Stimulated activated CD8-positive, alpha-beta memory T cell treated with anti-CD3 and anti-CD28 coated beads, Interleukin-15, amount 100 ng/mL, for 24 hours (primary cell): ENCODE measurements around the gene OSBPL2.

Experiments
- DNase-seq: peaks from one replicate; pipeline ENCODE4 v3.0.0-alpha.2; 2020; ENCODE audit warnings: low read depth

The OSBPL2 gene

DNA sequence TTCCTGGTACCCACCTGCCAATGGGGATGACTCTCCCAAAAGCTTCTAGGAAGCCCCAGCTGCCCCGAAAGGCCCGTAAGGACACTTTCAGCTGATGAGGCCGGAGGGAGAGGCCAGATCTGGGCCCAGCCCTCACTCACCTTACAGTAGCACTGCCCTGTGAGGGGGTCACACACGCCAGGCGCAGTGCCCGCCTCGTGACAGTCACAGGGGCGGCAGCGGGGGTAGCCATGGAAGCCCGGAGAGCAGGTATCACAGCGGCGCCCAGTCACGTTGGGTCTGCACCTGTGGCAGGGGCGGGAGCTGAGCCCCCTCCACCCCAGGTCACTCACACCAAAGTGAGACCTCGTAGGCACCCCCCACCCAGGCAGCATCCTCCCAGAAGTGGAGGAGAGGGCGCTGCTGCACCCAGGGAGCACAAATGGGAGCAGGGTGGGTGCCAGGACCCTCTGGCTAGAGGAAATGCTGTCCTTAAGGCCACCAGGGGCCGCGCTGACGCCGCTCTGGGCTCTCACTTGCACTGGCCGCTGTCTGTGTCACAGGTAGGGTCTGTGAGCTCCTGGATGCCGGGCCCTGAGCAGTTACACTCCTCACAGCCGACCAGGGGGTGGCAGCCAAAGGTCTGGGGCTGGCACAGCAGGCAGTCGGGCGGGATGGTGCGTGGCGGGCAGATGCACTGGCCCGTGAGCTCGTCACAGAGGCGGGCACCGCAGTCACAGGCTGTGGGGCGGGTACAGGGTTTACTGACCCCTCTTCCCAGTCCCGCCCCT lies 89.6 kb downstream of the OSBPL2 start:
- DNase-seq: no peak

DNA sequence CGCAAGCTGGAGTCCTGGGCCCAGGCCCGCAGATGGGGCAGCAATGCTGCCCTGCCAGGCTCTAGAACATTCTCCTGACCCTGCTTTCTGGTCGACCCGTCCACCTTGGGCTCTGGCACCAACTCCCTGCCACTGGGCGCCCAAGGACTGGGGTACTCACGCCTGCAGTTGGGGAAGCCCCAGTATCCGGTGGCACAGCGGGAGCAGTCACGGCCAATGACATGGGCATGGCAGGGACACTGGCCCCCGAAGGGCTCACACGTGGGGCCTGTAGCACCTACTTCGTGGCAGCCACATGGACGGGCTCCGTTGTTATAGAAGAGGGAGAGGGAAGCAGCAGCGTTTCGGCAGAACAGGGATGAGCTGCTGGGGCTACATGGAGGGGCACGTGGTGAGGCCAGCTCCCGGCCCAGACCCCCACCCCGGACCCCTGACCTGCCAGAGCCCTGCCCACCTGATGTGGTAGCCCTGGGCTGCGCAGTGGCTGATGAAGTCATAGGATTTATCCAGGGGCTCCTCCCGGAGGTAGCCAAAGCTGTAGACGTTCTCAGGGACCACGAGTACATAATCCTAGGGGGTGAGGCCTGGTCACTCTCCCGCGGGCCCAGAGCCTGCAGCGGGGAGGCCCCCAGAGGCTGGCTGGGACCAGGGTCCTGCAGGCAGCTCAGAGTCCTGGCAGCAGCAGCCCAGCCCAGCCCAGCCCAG lies 90.5 kb downstream of the OSBPL2 start:
- DNase-seq: no peak

DNA sequence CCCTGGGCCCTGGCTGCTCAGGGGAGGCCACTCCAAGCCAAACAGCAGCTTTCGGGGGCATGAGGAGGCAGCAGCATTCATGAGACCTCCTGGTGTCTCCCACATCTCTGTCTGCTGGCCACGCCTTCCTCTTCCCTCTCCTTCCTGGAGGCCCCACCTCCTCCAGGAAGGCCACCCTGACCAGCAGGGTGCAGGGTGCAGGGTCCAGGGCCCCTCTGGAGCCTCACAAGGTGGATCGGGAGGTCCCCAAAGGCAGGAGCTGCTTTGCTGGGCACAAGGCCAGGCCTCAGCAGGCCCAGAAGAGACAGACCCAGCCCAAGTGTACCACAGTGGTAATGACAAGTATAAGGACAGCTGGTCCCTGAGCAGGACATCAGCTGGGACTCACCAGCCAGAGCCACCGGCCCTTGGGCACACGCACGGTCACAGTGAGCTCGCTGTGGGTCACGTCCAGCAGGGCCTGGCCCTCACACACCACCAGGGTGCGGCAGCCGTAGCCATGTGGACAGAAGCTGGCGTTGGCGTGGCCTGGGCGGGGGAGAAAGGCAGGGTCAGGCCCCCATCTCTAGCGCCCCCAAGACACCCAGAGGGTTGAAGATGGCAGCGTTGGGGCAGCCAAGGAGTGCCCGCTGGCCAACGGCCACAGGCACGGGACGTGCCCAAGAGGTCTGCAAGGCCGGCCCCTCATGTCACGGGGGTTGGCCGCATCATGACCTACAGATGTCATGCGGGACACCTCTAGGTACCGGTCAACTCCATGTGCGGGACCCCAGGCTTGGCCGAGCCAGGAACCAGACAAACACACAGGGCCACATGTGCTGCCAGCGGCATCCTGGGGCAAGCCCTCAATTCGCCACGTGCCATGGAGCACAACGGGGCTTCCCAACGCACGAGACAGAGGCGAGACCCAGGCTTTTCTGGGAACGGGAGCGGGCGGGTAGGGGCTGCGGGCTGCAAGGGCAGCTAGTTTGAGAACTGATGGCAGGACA lies 91.4 kb downstream of the OSBPL2 start:
- no peak for DNase-seq

DNA sequence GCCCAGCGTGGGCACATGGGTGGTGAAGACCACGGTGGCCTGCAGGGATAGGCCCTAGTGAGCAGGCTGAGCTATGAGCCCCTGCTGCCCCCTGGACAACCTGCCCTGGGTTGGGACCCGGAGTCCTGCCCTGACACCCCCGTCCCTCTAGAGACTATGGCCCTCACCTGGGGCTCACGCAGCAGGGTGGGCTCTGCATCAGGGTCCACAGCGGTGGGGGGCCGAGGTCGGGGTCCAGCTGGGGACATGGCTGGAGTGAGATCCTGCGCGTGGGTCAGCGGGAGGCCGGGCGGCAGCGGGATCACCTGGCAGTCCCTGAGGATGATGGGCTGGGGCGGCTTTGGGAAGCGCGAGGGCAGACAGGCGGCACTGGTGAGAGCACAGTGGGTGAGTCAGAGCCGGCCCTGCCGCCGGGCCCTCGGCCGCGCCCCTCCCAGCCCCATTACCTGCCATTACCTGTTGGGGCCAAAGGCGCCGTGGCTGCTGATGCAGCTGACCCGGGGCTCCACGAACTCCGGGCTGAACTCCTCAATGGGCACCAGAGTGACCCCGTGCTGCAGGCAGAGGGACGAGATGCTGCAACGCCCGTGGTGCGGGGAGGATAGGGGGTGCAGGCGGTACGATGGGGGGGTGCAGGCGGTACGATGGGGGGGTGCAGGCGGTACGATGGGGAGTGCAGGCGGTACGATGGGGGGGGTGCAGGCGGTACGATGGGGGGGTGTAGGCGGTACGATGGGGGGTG lies 92.4 kb downstream of the OSBPL2 start:
- no peak for DNase-seq

DNA sequence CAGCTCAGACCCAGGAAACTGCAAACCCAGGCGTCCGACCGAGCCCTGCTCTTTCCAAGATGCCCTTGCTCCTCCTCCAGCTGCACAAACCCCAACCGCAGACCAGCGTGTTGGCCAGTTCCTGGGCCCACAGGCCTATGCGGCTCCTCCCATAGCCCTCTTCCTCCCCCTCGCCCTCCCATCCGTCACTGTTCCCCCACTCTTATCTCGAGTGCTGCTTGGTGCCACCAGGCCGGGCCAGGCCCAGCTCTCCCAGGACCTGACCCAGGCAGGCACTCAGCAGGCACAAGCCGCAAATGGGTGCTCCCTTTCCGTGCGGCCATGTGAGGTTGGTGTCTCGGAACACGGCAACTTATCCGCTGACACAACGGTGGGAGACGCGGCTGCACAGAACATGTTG lies 93.0 kb downstream of the OSBPL2 start:
- DNase-seq: no peak

DNA sequence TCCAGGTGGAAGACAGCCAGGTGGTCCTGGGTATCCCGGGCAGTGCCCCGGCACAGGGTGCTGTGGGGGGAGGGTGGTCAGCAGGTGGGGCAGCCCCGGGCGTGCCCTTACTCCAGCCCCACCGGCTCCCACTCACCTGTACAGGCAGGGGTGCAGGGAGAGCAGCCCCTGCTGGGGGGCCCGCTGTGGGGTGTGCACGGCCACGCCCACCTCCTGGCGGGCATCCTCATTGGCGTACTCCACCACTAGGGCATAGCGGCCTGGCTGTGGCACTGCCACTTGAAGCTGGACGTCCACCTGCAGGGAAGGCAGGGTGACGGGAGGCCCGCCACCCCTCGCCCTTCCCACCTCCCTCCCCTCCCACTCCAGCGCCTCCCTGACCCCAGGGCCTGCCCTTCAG lies 94.1 kb downstream of the OSBPL2 start:
- DNase-seq: no peak

DNA sequence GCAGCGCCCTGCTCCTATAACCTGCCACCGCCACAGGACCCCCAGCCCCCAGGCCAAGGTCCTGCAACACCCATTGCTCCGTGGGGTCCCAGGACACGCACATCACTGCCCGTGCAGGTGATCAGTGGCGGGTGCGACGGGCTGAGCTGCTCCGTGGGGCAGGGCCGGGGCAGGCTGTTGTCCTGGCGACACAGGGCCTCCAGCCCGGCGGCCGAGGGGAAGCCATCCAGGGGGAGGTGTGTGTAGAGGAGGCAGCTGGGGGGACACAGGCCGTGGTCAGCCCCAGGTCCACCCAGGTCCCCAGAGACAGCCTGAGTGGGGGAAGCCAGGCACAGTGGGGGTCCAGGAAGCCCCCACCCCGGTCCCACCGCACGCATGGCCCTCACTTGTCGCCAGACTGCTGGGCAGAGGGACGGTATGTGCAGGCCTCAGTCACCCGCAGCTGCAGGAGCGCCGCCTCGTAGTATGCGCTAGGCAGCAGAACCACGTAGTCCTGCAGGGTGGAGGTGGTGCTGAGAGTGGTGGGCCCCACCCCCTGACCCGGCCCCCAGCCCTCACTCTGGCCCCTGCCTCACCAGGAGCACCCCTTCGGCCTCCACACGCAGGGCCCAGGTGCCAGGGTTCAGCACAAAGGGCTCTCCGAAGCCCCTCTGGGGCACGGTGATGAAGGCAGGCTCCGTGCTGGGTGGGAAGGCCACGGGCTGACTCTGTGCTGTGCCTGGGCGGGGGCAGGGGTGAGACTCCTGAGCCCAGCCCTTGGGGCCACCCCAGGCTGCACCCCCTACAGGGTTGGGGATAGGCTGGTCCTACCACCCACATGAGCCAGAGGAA lies 94.9 kb downstream of the OSBPL2 start:
- DNase-seq: no peak

DNA sequence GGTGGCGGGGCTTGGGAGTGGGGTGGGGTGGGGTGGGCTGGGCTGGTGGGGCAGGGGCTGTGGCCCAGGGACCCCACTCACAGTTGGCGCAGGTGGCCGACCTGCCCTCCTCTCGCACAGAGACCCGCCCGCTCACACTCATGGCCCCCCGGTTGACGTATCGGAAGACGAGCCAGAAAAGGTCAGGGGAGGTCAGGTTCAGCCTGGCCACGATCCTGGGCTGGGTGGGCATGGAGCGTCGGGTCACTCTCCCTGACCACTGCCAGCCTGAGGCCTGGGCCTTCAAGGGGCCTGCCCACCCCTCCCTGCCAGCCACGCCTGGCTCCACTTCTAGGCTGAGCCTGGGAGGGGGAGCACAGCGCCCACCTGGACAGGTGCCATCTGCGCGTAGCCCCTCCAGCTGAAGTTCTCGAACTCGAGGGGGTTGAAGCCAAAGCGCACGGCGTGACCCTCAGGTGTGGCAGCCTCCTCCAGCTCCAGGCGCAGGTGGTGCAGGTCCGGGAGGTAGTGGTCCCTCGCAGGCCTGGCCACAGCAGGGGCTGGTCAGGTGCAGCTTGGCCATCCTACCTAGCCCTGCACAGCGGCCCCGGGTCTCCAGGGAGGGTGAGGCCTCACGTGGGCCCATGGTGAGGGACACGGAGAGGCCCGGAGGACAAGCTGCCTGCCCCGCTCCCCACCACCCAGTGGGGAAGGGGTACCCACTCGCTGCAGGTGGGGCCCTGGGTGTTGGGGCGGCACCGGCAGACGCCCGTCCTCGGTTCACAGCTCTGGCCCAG lies 95.7 kb downstream of the OSBPL2 start:
- DNase-seq: no peak

DNA sequence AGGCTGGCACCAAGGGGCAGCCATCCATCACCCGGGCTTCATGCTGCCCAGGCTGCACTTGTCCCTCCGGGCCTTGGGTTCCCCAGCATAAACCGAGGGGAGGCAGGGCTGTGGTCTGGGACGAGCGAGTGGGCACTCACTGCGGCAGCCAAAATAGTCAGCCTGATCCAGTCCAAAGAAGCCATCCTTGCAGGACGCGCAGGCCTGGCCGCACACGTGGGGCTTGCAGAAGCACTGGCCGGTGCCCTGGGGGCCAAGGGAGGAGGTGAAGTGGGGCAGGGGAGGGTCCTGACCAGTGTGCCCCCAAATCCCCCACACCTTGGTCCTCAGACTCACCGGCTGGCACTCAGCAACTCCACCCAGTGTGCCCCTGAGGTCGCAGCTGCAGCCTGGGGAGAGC lies 96.6 kb downstream of the OSBPL2 start:
- no peak for DNase-seq

DNA sequence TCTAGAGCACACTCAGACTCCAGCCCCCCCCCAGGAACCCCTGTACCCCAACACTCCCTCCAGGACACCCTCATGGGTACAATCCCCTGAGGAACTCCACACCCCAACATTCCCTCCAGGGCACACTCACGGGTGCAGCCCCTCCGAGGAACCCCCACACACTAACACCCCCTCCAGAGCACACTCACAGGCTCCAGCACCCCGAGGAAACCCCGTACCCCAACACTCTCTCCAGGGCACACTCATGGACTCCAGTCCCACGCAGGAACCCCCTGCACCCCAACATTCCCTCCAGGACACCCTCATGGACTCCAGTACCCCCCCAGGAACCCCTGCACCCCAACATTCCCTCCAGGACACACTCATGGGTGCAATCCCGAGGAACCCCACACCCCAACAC lies 97.2 kb downstream of the OSBPL2 start:
- no peak for DNase-seq

DNA sequence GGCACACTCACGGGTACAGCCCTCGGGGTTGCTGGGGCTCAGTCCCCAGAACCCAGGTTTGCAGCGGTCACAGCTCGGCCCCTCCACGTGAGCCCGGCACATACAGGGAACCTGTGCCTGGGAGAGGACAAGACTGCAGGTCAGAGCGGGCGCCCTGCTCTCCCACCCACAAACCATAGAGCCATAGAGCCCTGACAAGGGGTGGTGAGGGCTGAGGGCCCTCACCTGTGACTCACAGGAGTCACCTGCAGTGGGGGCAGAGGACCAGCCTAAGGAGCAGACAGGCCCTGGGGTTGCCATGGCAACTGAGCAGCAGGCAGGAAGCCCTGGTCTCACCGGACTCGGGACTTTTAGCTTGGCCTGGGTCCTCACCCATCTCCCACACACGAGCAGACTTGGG lies 98.0 kb downstream of the OSBPL2 start:
- DNase-seq: no peak

DNA sequence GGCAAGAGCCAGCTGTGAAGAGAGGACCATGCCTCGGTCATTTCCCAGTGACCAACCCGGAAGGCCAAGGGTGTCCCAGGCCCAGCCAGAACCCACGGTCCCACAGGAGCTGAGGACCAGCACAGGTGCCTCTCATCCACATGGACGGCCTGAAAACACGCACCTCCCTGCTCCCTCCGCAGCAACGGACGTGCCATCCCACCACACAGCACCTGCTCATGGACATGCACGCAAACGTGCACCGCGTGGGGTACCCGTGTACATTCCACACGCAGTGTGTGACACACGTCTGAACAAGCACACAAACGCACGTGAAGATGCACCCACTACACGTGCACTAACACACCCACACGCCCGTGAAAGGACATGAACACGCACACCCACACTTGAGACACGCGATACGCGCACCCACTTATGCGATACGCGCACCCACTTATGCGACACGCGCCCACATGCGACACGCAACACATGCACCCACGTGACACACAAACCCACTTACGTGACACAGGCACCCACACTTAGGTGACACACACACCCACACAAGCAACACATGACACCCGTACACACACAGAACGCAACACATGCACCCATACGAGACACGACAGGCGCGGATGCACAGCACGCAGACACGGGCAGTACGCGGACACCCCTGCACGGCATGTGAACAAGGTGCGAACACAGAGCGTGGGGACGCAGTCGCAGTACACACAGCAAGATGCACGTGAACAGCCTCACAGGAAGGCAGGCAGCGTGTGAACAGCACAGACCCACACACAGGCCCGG lies 98.6 kb downstream of the OSBPL2 start:
- DNase-seq: no peak

DNA sequence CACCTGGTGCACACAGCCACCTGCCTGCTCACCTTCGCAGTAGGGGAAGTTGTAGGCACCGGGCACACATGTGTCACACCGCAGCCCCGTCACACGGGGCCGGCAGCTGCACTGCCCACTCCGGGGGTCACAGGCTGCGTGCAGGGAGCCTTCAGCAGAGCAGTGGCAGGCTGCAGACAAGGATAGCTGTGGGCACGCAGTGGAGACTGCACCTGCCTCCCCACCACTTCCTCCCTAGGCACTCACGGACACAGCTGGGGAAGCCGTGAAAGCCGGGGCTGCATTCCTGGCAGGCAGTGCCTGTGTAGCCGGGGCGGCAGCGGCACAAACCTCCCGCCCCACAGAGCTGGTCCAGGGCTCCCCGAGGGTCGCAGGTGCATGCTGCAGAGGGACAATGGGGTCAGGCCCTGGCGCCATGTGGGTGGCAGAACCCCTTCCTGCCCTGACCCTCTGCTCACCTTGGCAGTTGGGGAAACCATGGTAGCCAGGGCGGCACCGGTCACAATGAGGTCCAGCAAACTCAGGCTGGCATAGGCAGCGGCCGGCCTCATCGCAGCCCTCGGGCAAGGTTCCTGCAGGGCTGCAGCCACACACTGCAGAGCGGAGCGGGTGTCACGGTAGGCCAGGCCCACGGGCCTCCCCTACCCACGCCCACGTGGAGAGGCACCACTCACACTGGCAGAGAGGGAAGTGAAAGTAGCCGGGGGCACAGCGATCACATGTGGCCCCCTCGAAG lies 99.4 kb downstream of the OSBPL2 start:
- DNase-seq: no peak

DNA sequence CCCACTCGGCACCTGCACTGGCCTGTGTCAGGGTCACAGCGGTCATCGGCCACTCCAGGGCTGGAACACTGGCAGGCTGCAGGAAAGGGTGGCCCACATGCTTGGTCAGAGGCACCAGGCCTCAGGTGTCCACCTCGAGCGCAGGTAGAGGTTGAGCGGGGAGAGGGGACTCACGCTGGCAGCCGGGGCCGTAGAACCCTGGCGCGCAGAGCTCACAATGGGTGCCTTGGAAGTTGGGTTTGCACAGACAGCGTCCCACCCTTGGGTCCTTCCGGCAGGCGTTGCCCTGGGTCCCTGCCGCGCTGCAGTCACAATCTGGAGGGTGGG lies 99.9 kb downstream of the OSBPL2 start:
- no peak for DNase-seq

DNA sequence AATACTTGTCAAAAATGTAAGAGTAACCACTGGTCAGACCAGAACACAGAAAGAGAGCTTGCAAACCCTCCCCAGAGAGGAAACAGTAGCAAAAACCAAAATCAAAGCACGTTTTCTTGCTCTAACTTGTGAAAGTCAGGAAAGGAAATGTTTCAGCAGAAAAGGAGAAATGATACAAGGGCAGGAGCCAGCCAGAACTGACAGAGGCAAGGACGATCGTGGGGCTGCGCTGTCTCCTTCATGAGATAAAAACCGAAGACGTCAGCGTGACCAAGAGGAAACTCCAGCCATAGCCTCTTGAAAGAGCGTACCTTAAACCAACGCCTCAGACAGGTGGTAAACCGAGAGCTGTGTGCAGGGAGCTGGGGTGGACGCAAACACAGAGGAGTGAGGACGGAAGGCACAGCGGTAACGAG lies 101.3 kb downstream of the OSBPL2 start:
- no peak for DNase-seq

DNA sequence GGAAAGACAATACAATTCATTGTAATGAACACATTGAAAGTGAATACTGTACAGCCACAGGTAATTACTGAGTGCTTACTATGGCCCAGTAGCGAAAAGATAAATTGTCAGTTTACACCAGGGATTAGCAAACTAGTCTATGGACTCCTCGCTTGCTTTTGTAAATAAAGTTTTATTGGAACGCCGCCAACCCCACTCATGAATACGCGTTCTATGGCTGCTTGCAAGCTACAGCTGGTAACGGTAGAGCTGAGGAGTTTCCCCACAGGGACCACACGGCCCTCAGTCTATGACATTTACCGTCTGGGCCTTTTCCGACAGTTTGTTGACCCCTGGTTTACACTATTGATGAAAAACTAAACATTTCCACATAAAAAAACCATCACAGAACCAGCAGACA lies 104.6 kb downstream of the OSBPL2 start:
- DNase-seq: no peak

DNA sequence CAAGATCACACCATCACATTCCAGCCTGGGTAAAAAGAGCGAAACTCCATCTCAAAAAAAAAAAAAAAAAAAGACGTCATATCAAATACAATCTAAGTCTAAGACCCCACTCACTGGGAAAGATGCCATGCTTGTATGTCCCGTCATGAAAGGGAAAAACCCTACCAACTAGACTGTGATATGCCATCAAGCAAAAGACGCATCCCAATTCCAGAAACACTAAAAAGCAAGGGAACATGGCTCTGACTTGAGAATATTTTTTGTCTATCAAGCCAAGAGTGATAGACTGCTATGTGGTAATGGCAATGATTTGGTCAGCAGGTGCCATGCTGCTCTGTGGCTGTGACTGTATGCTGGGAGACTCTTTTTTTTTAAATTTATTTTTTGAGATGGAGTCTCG lies 105.8 kb downstream of the OSBPL2 start:
- DNase-seq: no peak

DNA sequence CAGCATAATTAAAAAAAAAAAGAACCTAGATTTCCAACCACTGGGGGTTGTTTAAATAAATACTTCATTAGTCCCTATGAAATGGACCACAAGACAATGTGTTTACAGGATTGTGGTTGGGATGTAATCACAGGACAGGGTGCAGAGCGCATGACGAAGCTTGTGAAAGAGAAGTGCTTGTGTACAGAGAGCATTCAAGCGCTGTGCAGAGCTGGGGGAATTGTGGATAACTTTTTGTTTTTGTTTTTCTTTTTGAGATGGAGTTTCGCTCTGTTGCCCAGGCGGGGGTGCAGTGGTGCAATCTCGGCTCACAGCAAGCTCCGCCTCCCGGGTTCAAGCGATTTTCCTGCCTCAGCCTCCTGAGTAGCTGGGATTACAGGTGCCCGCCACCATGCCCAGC lies 106.5 kb downstream of the OSBPL2 start:
- no peak for DNase-seq
